WTC11 (cell line): ENCODE measurements around the gene CLN6. TPM values are rescaled to one million over a fixed set of nuclear protein-coding genes. Genes with fewer than 3 reads are reported as not detected.
"Not testable (repeated sequence)": the region's sequence is repeated elsewhere in the genome, so short reads cannot be mapped to it uniquely, and the experiment has no call there.

Experiments used
- ATAC-seq: fragments of 200-7000 bp; cut with Tn5 transposase; 2 replicates; pipeline ENCODE4 v1.10.0; 2021; ENCODE audit warnings: mild to moderate bottlenecking, moderate library complexity
- CTCF ChIA-PET: fragments of 300-600 bp; sonication (Branson Sonifier 250); formaldehyde crosslinking; loops from one replicate; lab custom pipeline; 2021; ENCODE audit warnings: antibody characterized with exemption; lab: Charles Lee
- POLR2A ChIA-PET: fragments of 350-600 bp; sonication (Branson Sonifier 250); formaldehyde crosslinking; loops from one replicate; lab custom pipeline; 2021; ENCODE audit warnings: antibody characterized with exemption; lab: Charles Lee
- DNase-seq: peaks from one replicate; pipeline ENCODE4 v3.0.0; 2021; ENCODE audit warnings: low spot score
- H3K27ac Mint-ChIP-seq: 2 replicates; pipeline ENCODE4 v1.8.0; 2021; ENCODE audit warnings: mixed read lengths
- H3K27me3 Mint-ChIP-seq: 2 replicates; pipeline ENCODE4 v1.8.0; 2021; ENCODE audit warnings: low read depth, mild to moderate bottlenecking, moderate library complexity, mixed read lengths
- H3K36me3 Mint-ChIP-seq: 2 replicates; pipeline ENCODE4 v1.8.0; 2021; ENCODE audit warnings: mixed read lengths
- H3K4me1 Mint-ChIP-seq: 2 replicates; pipeline ENCODE4 v1.8.0; 2022; ENCODE audit warnings: mixed read lengths
- H3K4me3 Mint-ChIP-seq: 2 replicates; pipeline ENCODE4 v1.8.0; 2021; ENCODE audit warnings: mild to moderate bottlenecking, moderate library complexity, mixed read lengths
- H3K9me3 Mint-ChIP-seq: 2 replicates; pipeline ENCODE4 v1.8.0; 2021; ENCODE audit warnings: mixed read lengths
- ETV6 ChIP-seq: sonication (generic); formaldehyde crosslinking; IDR thresholded peaks from 2 replicates; pipeline ENCODE4 v1.8.1; 2022; ENCODE audit warnings: mild to moderate bottlenecking, missing genetic modification reagents
- FOXK1 ChIP-seq: sonication (generic); formaldehyde crosslinking; IDR thresholded peaks from 2 replicates; pipeline ENCODE4 v1.8.0; 2022; ENCODE audit warnings: mild to moderate bottlenecking, moderate library complexity, missing genetic modification reagents
- FOXP1 ChIP-seq: sonication (generic); formaldehyde crosslinking; IDR thresholded peaks from 2 replicates; pipeline ENCODE4 v1.8.0; 2022; ENCODE audit warnings: missing genetic modification reagents, mild to moderate bottlenecking, moderate library complexity, borderline replicate concordance
- GRHL2 ChIP-seq: fragments of 250-450 bp; sonication (Bioruptor Pico); IDR thresholded peaks from 2 replicates; pipeline ENCODE4 v1.8.0; 2022; ENCODE audit warnings: mild to moderate bottlenecking, moderate library complexity; ENCODE audit not compliant: insufficient replicate concordance, severe bottlenecking
- NR3C1 ChIP-seq: sonication (generic); formaldehyde crosslinking; conservative IDR thresholded peaks from 2 replicates; pipeline ENCODE4 v1.8.1; 2023; ENCODE audit warnings: low read depth, mild to moderate bottlenecking, missing genetic modification reagents
- PRDM15 ChIP-seq: sonication (generic); formaldehyde crosslinking; IDR thresholded peaks from 2 replicates; pipeline ENCODE4 v1.8.0; 2022; ENCODE audit warnings: missing genetic modification reagents
- RELA ChIP-seq: sonication (generic); formaldehyde crosslinking; IDR thresholded peaks from 2 replicates; pipeline ENCODE4 v1.8.1; 2022; ENCODE audit warnings: missing genetic modification reagents, mild to moderate bottlenecking, borderline replicate concordance
- STAT6 ChIP-seq: sonication (generic); formaldehyde crosslinking; conservative IDR thresholded peaks from 2 replicates; pipeline ENCODE4 v1.8.1; 2023; ENCODE audit warnings: mild to moderate bottlenecking, low read depth, missing genetic modification reagents, moderate library complexity
- TEAD1 ChIP-seq: sonication (generic); formaldehyde crosslinking; IDR thresholded peaks from 2 replicates; pipeline ENCODE4 v1.8.0; 2022; ENCODE audit warnings: mild to moderate bottlenecking, missing genetic modification reagents
- TEAD4 ChIP-seq: sonication (generic); formaldehyde crosslinking; IDR thresholded peaks from 2 replicates; pipeline ENCODE4 v1.8.0; 2022; ENCODE audit warnings: mild to moderate bottlenecking, missing genetic modification reagents
- TP53 ChIP-seq: sonication (generic); formaldehyde crosslinking; IDR thresholded peaks from 2 replicates; pipeline ENCODE4 v1.8.1; 2023; ENCODE audit warnings: mild to moderate bottlenecking, missing genetic modification reagents
- USF1 ChIP-seq: sonication (generic); formaldehyde crosslinking; IDR thresholded peaks from 2 replicates; pipeline ENCODE4 v1.8.0; 2022; ENCODE audit warnings: mild to moderate bottlenecking, missing genetic modification reagents
- ZBTB21 ChIP-seq: sonication (generic); formaldehyde crosslinking; IDR thresholded peaks from 2 replicates; pipeline ENCODE4 v1.8.1; 2023; ENCODE audit warnings: mild to moderate bottlenecking, missing genetic modification reagents, borderline replicate concordance
- ZNF263 ChIP-seq: sonication (generic); formaldehyde crosslinking; IDR thresholded peaks from 2 replicates; pipeline ENCODE4 v1.8.1; 2022; ENCODE audit warnings: low read depth, mild to moderate bottlenecking, moderate library complexity, missing genetic modification reagents
- ZNF425 ChIP-seq: fragments of 250-450 bp; sonication (Bioruptor Pico); conservative IDR thresholded peaks from 2 replicates; pipeline ENCODE4 v1.9.0; 2021; ENCODE audit warnings: mild to moderate bottlenecking
- ZNF532 ChIP-seq: fragments of 250-450 bp; sonication (Bioruptor Pico); IDR thresholded peaks from 2 replicates; pipeline ENCODE4 v1.9.0; 2021; ENCODE audit warnings: mild to moderate bottlenecking, borderline replicate concordance
- ZSCAN18 ChIP-seq: fragments of 250-450 bp; sonication (Bioruptor Pico); IDR thresholded peaks from 2 replicates; pipeline ENCODE4 v2.1.2; 2022; ENCODE audit warnings: mild to moderate bottlenecking, moderate library complexity
- total RNA-seq: library from RNA; stranded (reverse); gene quantifications from 3 replicates; pipeline ENCODE4 v1.2.3, GENCODE V29; 2021

Gene CLN6
- total RNA-seq, 1 experiment from 2014 or later, result 50.2 TPM

- not testable (repeated sequence) for H3K27me3 Mint-ChIP-seq, DNase-seq, ATAC-seq, H3K27ac Mint-ChIP-seq, H3K4me3 Mint-ChIP-seq
- Mint-ChIP-seq H3K36me3 (peaks cover 31% of the 10 kb centered on the region), H3K9me3 (peaks cover 17% of the 10 kb centered on the region), H3K4me1 (peaks cover 24% of the 10 kb centered on the region)
- ChIA-PET POLR2A (interaction anchor here (1.2 kb wide), 1 partner anchor 15 kb away, joined by 3 read pairs; no protein-coding TSS in a partner anchor), CTCF (interaction anchor here (6.9 kb wide), 1 partner anchor 14 kb away, joined by 33 read pairs; no protein-coding TSS in a partner anchor)
These were observed 4.1 kb downstream of the CLN6 start for GRCh38 chr15:68225442-68225841.

- ChIA-PET POLR2A (interaction anchor here (1.2 kb wide), 1 partner anchor 14 kb away, joined by 3 read pairs; no protein-coding TSS in a partner anchor), CTCF (interaction anchor here (0.6 to 6.9 kb wide), 4 partner anchors 13 to 448 kb away, joined by 4 to 33 read pairs (median 6); no protein-coding TSS in a partner anchor)
- no peaks in the 10 kb centered on the region; the same call in 1 of the 2 replicates for H3K27me3 Mint-ChIP-seq
- H3K4me1 Mint-ChIP-seq, result peaks cover 18% of the 10 kb centered on the region
- peaks cover 17% of the 10 kb centered on the region for H3K9me3 Mint-ChIP-seq
- H3K4me3 Mint-ChIP-seq, result no peak overlapping the region
- no peak for ATAC-seq
- peak overlapping the region; percentile 54; the same call in 1 of the 2 replicates for H3K27ac Mint-ChIP-seq
- H3K36me3 Mint-ChIP-seq, result peaks cover 39% of the 10 kb centered on the region
- TF ChIP-seq ZBTB21 (CRISPR knock-in tag), result no peak
- TF ChIP-seq TP53, result no peak
- TF ChIP-seq FOXK1 (CRISPR knock-in tag), result no peak
- TF ChIP-seq ZNF425 (CRISPR knock-in tag), result no peak
- no peak for TF ChIP-seq RELA (CRISPR knock-in tag)
- TF ChIP-seq PRDM15 (CRISPR knock-in tag), result no peak
- no peak for TF ChIP-seq ZNF532 (CRISPR knock-in tag)
- TF ChIP-seq ZNF263 (CRISPR knock-in tag), result no peak
- TF ChIP-seq GRHL2 (CRISPR knock-in tag), result no peak
- no peak for TF ChIP-seq STAT6 (CRISPR knock-in tag)
- no peak for TF ChIP-seq NR3C1 (CRISPR knock-in tag)
- TF ChIP-seq FOXP1 (CRISPR knock-in tag), result no peak
- TF ChIP-seq ZSCAN18, result no peak
- TF ChIP-seq TEAD4 (CRISPR knock-in tag), result no peak
- TF ChIP-seq USF1 (CRISPR knock-in tag), result no peak
- TF ChIP-seq TEAD1 (CRISPR knock-in tag), result no peak
- no peak for TF ChIP-seq ETV6 (CRISPR knock-in tag)
- TF ChIP-seq, all 79 proteins: peak for 0
- no peak for DNase-seq
These were observed 4.8 kb downstream of the CLN6 start for GRCh38 chr15:68224546-68225250.
